Measurements from ENCODE around the gene PAX7. TPM values are rescaled to one million over a fixed set of nuclear protein-coding genes. Genes with fewer than 3 reads are reported as not detected.

Gene PAX7
- total RNA-seq, 4 donors from 2014 or later, result not detected

- Histone ChIP-seq H3K4me3 (no peak overlapping the region), H3K27ac (no peak overlapping the region), H3K9me3 (no peaks in the 10 kb centered on the region), H3K27me3 (peaks cover 4 to 82% of the 10 kb centered on the region in 2 donors), H3K4me1 (no peaks in the 10 kb centered on the region), H3K36me3 (no peaks in the 10 kb centered on the region)
- intact Hi-C loops (cut with DNase I; ENCODE audit: low total_unique reads), result no loop called here
- DNase-seq, result no peak
- TF ChIP-seq POLR2A (IDR thresholded peaks at IDR 0.05), result no peak
- TF ChIP-seq, protein P1, sequence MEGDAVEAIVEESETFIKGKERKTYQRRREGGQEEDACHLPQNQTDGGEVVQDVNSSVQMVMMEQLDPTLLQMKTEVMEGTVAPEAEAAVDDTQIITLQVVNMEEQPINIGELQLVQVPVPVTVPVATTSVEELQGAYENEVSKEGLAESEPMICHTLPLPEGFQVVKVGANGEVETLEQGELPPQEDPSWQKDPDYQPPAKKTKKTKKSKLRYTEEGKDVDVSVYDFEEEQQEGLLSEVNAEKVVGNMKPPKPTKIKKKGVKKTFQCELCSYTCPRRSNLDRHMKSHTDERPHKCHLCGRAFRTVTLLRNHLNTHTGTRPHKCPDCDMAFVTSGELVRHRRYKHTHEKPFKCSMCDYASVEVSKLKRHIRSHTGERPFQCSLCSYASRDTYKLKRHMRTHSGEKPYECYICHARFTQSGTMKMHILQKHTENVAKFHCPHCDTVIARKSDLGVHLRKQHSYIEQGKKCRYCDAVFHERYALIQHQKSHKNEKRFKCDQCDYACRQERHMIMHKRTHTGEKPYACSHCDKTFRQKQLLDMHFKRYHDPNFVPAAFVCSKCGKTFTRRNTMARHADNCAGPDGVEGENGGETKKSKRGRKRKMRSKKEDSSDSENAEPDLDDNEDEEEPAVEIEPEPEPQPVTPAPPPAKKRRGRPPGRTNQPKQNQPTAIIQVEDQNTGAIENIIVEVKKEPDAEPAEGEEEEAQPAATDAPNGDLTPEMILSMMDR (IDR thresholded peaks at IDR 0.05), result no peak
Observed at GRCh38 chr1:18646091-18646785, 15.6 kb downstream of the PAX7 start.

DNA sequence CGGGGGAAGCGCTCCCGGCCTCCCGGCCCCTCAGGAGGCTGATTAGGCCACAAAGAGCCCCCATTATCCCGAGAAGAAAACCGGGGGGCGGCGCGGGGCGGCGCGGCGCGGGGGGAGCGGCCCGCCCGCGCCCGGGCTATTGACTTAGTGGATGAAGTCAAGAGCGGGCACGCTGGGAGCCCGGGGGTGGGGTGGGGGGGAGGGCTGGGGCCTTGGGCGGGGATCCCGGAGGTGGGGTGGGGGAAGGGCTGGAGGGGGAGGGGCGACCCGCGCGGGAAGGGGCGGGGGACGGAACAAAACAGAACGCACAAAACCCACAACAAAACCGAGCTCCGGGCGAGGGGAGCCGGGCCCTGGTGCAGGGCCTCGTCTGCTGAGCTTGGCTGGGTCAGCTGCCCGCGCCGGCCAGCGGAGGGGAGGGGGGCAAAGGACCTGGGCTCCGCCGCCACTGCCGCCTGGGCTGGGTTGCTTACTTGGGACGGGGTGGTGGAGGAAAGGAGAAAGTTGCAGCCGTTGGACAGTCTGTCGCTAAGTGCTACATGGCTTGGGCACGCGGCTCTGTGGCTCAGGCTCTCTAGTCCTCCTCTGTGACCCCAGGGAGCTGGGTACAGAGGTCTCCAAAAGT is 16.3 kb downstream of the PAX7 start:
- TF ChIP-seq, protein P1 (IDR thresholded peaks at IDR 0.05), result no peak
- TF ChIP-seq POLR2A (IDR thresholded peaks at IDR 0.05), result no peak
- Histone ChIP-seq H3K27ac (no peak overlapping the region), H3K4me1 (no peaks in the 10 kb centered on the region), H3K36me3 (no peaks in the 10 kb centered on the region), H3K27me3 (peaks cover 4 to 82% of the 10 kb centered on the region in 2 donors), H3K9me3 (no peaks in the 10 kb centered on the region), H3K4me3 (no peak overlapping the region)
- no peak for DNase-seq
- intact Hi-C loops (cut with DNase I; ENCODE audit: low total_unique reads), result no loop called here

- Histone ChIP-seq H3K36me3 (no peaks in the 10 kb centered on the region), H3K27me3 (peaks cover 4 to 82% of the 10 kb centered on the region in 2 donors), H3K4me1 (no peaks in the 10 kb centered on the region), H3K4me3 (no peak overlapping the region), H3K27ac (no peak overlapping the region), H3K9me3 (no peaks in the 10 kb centered on the region)
- TF ChIP-seq POLR2A (IDR thresholded peaks at IDR 0.05), result no peak
- TF ChIP-seq, protein P1 (IDR thresholded peaks at IDR 0.05), result no peak
- intact Hi-C loops (cut with DNase I; ENCODE audit: low total_unique reads), result no loop called here
- DNase-seq, result no peak
Observed at GRCh38 chr1:18647681-18648214, 17.1 kb downstream of the PAX7 start.

DNA sequence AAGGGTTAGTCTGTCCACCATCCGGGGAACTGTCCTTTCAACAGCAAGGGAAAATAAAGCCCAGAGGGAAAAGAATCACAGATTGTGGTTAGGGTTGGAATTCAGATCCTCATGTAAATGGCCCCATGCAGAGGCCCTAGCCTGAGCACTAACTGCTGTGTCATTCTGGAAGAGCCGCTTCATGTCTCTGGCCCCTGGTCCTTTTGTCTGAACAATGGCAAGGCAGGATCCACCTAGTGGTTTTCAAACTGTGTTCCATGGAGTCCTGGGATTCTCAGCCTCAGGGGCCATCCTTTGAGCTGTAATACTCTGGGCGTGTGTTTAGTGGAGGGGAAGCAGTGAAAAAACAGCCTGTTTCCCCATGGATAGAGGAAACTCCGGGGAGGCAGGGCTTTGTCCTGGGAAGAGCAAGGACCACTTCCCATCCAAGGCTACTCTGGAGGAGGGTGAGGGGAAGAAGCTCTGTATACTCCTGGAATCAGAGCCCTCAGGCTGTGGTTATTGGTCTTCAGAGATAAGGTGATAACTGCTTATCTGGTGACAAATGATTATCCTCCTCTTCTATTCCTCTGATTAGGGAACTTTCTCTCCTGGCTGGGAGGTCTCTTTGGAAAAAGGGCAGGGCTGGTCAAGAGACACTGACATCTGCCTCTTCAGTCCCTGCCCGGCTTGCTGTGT is 19.2 kb downstream of the PAX7 start:
- Histone ChIP-seq H3K27me3 (peaks cover 4 to 72% of the 10 kb centered on the region in 2 donors), H3K4me3 (no peak overlapping the region), H3K27ac (no peak overlapping the region), H3K9me3 (no peaks in the 10 kb centered on the region), H3K4me1 (no peaks in the 10 kb centered on the region), H3K36me3 (no peaks in the 10 kb centered on the region)
- intact Hi-C loops (cut with DNase I; ENCODE audit: low total_unique reads), result no loop called here
- no peak for DNase-seq
- TF ChIP-seq, protein P1 (IDR thresholded peaks at IDR 0.05), result no peak
- TF ChIP-seq POLR2A (IDR thresholded peaks at IDR 0.05), result no peak

DNA sequence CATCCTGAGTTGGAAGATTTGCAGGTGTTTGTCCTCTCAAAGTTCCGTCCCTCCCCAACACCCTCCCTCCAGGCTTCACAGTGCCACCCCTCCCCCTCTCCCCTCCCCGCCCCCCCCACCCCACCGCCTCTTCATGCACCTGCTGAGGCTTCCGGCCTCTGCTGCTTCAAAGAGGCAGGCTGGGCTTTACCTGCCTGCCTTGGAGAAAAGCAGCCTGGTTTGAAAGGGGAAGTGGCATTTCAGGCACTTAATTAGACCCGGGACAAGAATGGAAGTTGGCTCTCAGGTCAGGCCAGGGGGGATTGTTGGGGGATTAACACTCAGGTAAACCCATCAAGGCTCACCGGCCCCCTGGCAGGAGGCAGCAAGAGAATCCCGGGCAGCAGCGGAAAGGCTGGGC is 21.1 kb downstream of the PAX7 start:
- Histone ChIP-seq H3K36me3 (no peaks in the 10 kb centered on the region), H3K27me3 (peaks cover 0 to 56% of the 10 kb centered on the region in 2 donors), H3K4me3 (no peak overlapping the region), H3K4me1 (no peaks in the 10 kb centered on the region), H3K27ac (no peak overlapping the region), H3K9me3 (no peaks in the 10 kb centered on the region)
- intact Hi-C loops (cut with DNase I; ENCODE audit: low total_unique reads), result no loop called here
- DNase-seq, result no peak
- TF ChIP-seq, protein P1 (IDR thresholded peaks at IDR 0.05), result no peak
- no peak for TF ChIP-seq POLR2A (IDR thresholded peaks at IDR 0.05)

Data from uterus (tissue), 4 donors.